HT1080 (cell line): ENCODE data around the gene UBE2H. TPM values are rescaled to one million over a fixed set of nuclear protein-coding genes. Genes with fewer than 3 reads are reported as not detected.
A peak's percentile ranks its signal among the peaks of the same experiment; 100 is the strongest.

Experiments
- DNase-seq: peaks from one replicate; pipeline ENCODE4 v3.0.0-alpha.2; 2015; ENCODE audit warnings: low read depth
- total RNA-seq: library from RNA; depleted of rRNA; stranded (reverse); fragments of >200 nt; shearing (Covaris generic); gene quantifications from 2 replicates; pipeline ENCODE4 v1.2.3, GENCODE V29; 2014

UBE2H gene
- total RNA-seq, 1 experiment from 2014 or later, result 48.6 TPM

GRCh38 chr7:129950933-129951225, 1.9 kb downstream of the UBE2H start:
- no peak for DNase-seq

GRCh38 chr7:129950191-129950932, 2.4 kb downstream of the UBE2H start:
- DNase-seq, result no peak

- DNase-seq, result peak; percentile 76
These were observed 3.2 kb downstream of the UBE2H start for GRCh38 chr7:129949292-129950133.

- DNase-seq, result peak; percentile 90
These were observed 3.9 kb downstream of the UBE2H start for GRCh38 chr7:129948877-129949291.

GRCh38 chr7:129948338-129948737, 4.4 kb downstream of the UBE2H start:
- DNase-seq, result no peak

- DNase-seq, result no peak
These were observed 5.1 kb downstream of the UBE2H start for GRCh38 chr7:129947701-129948100.

- DNase-seq, result no peak
These were observed 5.7 kb downstream of the UBE2H start for GRCh38 chr7:129947049-129947448.

- DNase-seq, result no peak
These were observed 6.5 kb downstream of the UBE2H start for GRCh38 chr7:129946282-129946681.

GRCh38 chr7:129943352-129943751, 9.4 kb downstream of the UBE2H start:
- DNase-seq, result no peak

- DNase-seq, result no peak
These were observed 12.4 kb downstream of the UBE2H start for GRCh38 chr7:129940329-129940728.

GRCh38 chr7:129939881-129940280, 12.9 kb downstream of the UBE2H start:
- DNase-seq, result no peak

- DNase-seq, result no peak
These were observed 19.1 kb downstream of the UBE2H start for GRCh38 chr7:129933627-129934026.

GRCh38 chr7:129926618-129927017, 26.1 kb downstream of the UBE2H start:
- DNase-seq, result no peak

- DNase-seq, result no peak
These were observed 27.3 kb downstream of the UBE2H start for GRCh38 chr7:129925416-129926002.

- DNase-seq, result no peak
These were observed 28.2 kb downstream of the UBE2H start for GRCh38 chr7:129924602-129925001.

GRCh38 chr7:129923709-129924108, 29.1 kb downstream of the UBE2H start:
- peak; percentile 7 for DNase-seq

- no peak for DNase-seq
These were observed 33.3 kb downstream of the UBE2H start for GRCh38 chr7:129919492-129919891.

GRCh38 chr7:129918922-129919321, 33.8 kb downstream of the UBE2H start:
- peak; percentile 12 for DNase-seq

GRCh38 chr7:129917934-129918333, 34.8 kb downstream of the UBE2H start:
- no peak for DNase-seq

GRCh38 chr7:129914536-129915272, 38.1 kb downstream of the UBE2H start:
- no peak for DNase-seq

- no peak for DNase-seq
These were observed 39.3 kb downstream of the UBE2H start for GRCh38 chr7:129913428-129913827.

GRCh38 chr7:129911790-129912189, 41.0 kb downstream of the UBE2H start:
- DNase-seq, result no peak
